ENCODE measurements around the gene MRPL12.

DNA sequence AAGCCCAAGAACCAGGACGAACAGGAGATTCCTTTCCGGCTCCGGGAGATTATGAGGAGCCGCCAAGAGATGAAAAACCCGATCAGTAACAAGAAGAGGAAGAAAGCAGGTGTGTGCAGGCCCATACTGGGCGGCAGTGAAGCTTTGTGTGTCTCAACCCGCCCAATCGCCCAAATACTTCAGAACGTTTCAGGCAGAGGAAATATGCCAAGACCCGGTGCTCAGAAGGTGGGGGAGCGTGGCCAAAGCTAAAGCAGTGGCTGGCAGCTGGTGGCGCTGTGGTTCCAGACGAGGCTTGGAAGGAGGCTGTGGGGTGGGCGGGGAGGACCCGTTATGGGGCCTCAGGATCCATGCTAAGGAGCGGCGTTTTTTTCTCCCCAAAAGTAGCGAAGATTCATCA is 35.4 kb upstream of the MRPL12 start:
- TF ChIP-seq POLR2A (IDR thresholded peaks at IDR 0.05; ENCODE audit: low read depth) = no peak
- TF ChIP-seq EP300 (IDR thresholded peaks at IDR 0.05) = no peak
- TF ChIP-seq, protein P1, sequence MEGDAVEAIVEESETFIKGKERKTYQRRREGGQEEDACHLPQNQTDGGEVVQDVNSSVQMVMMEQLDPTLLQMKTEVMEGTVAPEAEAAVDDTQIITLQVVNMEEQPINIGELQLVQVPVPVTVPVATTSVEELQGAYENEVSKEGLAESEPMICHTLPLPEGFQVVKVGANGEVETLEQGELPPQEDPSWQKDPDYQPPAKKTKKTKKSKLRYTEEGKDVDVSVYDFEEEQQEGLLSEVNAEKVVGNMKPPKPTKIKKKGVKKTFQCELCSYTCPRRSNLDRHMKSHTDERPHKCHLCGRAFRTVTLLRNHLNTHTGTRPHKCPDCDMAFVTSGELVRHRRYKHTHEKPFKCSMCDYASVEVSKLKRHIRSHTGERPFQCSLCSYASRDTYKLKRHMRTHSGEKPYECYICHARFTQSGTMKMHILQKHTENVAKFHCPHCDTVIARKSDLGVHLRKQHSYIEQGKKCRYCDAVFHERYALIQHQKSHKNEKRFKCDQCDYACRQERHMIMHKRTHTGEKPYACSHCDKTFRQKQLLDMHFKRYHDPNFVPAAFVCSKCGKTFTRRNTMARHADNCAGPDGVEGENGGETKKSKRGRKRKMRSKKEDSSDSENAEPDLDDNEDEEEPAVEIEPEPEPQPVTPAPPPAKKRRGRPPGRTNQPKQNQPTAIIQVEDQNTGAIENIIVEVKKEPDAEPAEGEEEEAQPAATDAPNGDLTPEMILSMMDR (IDR thresholded peaks at IDR 0.05) = no peak
- no peak for TF ChIP-seq POLR2AphosphoS5 (IDR thresholded peaks at IDR 0.05)
